ENCODE measurements around the gene MTAP.

- TF ChIP-seq, protein P1, sequence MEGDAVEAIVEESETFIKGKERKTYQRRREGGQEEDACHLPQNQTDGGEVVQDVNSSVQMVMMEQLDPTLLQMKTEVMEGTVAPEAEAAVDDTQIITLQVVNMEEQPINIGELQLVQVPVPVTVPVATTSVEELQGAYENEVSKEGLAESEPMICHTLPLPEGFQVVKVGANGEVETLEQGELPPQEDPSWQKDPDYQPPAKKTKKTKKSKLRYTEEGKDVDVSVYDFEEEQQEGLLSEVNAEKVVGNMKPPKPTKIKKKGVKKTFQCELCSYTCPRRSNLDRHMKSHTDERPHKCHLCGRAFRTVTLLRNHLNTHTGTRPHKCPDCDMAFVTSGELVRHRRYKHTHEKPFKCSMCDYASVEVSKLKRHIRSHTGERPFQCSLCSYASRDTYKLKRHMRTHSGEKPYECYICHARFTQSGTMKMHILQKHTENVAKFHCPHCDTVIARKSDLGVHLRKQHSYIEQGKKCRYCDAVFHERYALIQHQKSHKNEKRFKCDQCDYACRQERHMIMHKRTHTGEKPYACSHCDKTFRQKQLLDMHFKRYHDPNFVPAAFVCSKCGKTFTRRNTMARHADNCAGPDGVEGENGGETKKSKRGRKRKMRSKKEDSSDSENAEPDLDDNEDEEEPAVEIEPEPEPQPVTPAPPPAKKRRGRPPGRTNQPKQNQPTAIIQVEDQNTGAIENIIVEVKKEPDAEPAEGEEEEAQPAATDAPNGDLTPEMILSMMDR (IDR thresholded peaks at IDR 0.05): no peak
- no peak for TF ChIP-seq POLR2A (IDR thresholded peaks at IDR 0.05)
Observed at GRCh38 chr9:21967702-21968101, 165.3 kb downstream of the MTAP start.
